Heart left ventricle (tissue), 13 donors: Measurements from ENCODE around the gene TAC4.

Source experiments
- POLR2A ChIP-seq, 2 donors: fragments of 450-650 bp; IDR thresholded peaks; one replicate each; pipeline ENCODE4 v1.6.1; 2017; ENCODE audit warnings: antibody characterized with exemption in 2 of 2, mild to moderate bottlenecking in 2 of 2, moderate library complexity in 2 of 2
- TF ChIP-seq, protein P1 (sequence below), 12 donors: fragments of 200-600 bp; sonication (generic) in 4 of 12; IDR thresholded peaks; one replicate each; pipeline versions ENCODE4 v1.5.0 to v1.8.0; 2018 to 2022; ENCODE audit warnings: antibody characterized with exemption in 12 of 12, mild to moderate bottlenecking in 5 of 12
- donor health status: ischemic (EF 13 %, LVEDD 7.1; RV severe dilation, severe dysfunction).
- donor health status: DM: no; HTN: yes; CAD: no.
- donor health status: DM: no; HTN: no; CAD: no.
- donor health status: ischemic (EF 25% LVEDD 6.9; RV normal size, moderate dysfunction).
- donor health status: ischemic (EF 25% LVEDD 5.7; RV mildly dilated, moderate dysfunction).
- donor health status: ischemic (EF 35%, LVEDD 5.7; RV mildly dilated, moderate dysfunction).
- donor health status: nonischemic (EF 11% LVEDD 7.7; RV severe dilation, severe dysfunction).
- donor health status: DM: yes; HTN: yes; CAD: no.
- donor health status: PGD.
- donor health status: ischemic (EF 29% LVEDD 5.4; RV normal size, mild dysfunction).
- donor health status: nonischemic (EF 23%, LVEDD 6.1; RV moderate dilation, normal function).

DNA sequence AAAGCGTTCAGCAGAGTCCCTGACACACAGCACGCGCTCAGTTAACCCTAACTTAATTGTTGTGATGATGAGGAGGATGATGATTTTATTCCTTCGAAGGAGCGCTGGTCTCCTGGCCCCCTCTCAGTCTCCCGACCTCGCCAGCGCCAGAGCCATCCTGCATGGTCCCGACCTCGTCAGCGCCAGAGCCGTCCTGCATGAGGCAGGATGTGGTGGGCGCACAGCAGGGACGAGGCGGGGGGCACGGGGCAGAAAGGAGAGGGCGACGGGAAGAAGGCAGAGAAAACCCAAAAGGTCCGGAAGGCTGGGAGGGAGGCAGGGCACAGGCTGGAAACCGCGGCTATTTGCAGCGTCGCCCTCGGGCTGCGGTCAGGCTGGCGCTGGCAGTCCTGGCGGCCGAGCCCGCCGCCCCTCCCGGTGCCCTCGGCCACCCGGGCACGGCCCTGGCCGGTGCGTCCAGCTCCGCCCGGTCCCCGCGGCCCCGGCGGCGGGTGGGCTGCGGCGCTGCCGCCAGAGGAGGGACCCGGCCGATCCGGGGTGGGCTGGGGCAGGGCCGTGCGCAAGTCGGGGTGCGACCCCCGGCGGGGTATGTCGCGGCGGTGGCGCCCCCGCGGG lies 3.0 kb upstream of the TAC4 start:
- TF ChIP-seq POLR2A (IDR thresholded peaks at IDR 0.05), result no peak
- TF ChIP-seq, protein P1, sequence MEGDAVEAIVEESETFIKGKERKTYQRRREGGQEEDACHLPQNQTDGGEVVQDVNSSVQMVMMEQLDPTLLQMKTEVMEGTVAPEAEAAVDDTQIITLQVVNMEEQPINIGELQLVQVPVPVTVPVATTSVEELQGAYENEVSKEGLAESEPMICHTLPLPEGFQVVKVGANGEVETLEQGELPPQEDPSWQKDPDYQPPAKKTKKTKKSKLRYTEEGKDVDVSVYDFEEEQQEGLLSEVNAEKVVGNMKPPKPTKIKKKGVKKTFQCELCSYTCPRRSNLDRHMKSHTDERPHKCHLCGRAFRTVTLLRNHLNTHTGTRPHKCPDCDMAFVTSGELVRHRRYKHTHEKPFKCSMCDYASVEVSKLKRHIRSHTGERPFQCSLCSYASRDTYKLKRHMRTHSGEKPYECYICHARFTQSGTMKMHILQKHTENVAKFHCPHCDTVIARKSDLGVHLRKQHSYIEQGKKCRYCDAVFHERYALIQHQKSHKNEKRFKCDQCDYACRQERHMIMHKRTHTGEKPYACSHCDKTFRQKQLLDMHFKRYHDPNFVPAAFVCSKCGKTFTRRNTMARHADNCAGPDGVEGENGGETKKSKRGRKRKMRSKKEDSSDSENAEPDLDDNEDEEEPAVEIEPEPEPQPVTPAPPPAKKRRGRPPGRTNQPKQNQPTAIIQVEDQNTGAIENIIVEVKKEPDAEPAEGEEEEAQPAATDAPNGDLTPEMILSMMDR (IDR thresholded peaks at IDR 0.05), result no peak
